Endothelial cell of hepatic sinusoid (primary cell): ENCODE data around the gene AP1S3.
"Not testable (repeated sequence)": the region's sequence is repeated elsewhere in the genome, so short reads cannot be mapped to it uniquely, and the experiment has no call there.

Experiments
- in situ Hi-C: cut with HindIII; loops from 2 replicates; pipeline ENCODE4 v1.10.0; 2017; ENCODE audit warnings: low sequenced_read_pairs

AP1S3 gene

GRCh38 chr2:223764796-223765195 lies 72.6 kb downstream of the AP1S3 start:
- in situ Hi-C loops, result no loop called here

DNA sequence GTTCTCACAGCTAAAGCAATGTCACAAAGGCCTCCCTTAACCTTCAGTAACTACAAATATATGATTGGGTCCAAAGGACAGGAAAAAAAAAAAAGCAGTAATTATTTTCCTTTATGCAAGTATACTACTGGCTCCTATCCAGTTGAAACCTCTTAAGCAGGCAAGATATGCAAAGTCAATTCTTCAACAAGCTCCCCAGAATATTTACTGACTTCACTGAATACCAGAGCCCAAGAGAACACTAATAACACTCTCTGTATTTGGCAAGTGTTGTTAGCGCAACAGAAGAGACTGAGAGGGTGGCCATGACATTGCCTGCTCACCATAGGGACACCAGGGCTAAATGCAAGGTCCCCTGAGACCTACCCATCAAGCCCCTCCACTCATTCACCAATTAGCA lies 74.5 kb downstream of the AP1S3 start:
- in situ Hi-C loops, result no loop called here

- in situ Hi-C loops, result not testable (repeated sequence)
Measured at GRCh38 chr2:223761746-223762145, 75.6 kb downstream of the AP1S3 start.

DNA sequence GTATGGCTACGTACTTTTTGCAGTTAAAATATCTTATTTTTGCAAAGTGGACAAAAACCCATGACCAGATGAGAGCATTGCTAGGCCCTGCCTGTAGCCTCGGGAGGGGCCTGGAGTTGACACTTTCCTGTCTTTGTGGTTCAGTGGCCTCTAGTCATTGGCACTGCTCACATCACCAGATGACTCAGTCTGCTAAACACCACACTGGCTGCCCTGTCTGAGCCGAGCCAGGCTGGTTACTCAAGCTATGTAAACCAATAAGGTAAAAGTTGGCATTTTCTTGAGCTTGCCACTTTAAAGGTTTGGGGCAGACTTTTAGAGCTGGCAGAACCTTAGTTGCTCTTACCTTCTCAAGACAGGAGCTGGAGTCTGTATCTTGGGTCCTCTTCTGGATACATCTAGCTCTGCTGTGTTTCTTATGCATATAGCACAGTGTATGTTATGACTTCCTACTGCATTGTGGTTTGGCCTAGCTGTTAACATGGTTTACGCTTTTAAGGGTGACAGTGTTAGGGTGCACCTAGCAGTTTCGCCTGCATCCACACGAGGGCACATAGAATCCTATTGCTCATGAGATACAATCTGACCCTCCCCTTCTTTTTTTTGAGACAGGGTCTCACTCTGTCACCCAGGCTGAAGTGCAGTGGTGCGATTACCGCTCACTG lies 76.4 kb downstream of the AP1S3 start:
- in situ Hi-C loops, result no loop called here

GRCh38 chr2:223759569-223760430 lies 77.6 kb downstream of the AP1S3 start:
- in situ Hi-C loops, result no loop called here

DNA sequence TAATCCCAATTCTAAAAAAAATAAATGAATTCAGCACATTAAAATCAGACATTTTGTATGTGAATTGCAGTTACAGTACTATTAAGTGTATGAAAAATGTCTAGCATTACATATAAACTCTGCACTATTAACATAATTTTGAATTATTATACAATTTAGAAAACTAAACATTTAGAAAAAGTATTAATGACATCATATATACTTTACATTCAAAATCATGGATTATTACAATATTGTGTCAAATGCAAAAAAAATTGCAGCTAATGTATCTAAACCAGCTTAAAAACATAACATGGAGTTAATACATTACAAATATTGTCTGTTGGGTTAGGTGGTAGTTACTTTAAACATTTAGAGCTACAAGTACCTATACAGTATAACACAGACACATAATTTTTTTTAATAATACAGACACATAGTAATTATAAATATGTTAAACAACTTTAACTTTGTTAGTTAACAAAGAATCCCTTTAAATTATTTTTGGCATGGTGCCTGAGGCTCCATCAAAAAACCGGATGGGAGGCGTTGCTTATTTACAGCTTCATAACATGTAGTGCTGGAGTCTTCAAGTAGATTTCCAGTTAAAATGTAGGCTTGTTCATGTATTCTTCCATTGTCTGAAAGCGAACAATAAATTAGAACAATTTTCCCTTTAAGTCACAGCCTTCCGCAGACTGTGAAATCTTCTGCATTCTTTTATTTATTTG lies 79.1 kb downstream of the AP1S3 start:
- in situ Hi-C loops, result no loop called here

DNA sequence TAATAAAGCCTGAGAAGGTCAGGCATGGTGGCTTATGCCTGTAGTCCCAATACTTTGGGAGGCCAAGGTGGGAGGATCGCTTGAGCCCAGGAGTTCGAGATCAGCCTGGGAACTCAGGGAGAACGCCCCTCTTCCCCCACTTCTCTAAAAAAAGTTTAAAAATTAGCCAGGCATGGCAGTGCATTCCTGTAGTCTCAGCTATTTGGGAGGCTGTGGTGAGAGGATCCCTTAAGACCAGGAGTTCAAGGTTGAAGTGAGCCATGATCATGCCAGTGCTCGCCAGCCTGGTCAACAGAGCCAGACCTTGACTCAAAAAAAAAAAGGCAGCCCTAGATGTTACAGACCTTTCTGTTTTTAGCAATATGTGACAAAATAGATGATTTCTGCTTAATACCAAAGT lies 83.4 kb downstream of the AP1S3 start:
- in situ Hi-C loops, result no loop called here

DNA sequence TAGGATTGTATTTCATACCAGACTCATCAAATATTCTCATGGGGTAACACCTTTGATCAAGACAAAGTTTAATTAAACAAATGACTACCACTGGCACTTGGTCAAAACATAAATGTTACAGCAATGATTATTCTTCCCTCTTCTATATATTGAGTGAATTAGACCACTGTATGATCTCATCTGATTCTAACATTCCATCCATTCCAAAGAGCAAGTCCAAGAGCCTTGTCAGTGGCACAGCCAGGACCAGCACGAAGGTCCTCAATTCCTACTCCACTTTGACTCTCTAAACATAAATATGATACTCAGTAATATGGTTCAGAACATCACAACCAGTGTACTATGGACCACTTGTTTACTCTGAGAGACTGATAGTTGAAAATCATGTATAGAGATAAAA lies 86.4 kb downstream of the AP1S3 start:
- in situ Hi-C loops, result no loop called here

GRCh38 chr2:223747392-223748042 lies 89.9 kb downstream of the AP1S3 start:
- in situ Hi-C loops, result no loop called here

DNA sequence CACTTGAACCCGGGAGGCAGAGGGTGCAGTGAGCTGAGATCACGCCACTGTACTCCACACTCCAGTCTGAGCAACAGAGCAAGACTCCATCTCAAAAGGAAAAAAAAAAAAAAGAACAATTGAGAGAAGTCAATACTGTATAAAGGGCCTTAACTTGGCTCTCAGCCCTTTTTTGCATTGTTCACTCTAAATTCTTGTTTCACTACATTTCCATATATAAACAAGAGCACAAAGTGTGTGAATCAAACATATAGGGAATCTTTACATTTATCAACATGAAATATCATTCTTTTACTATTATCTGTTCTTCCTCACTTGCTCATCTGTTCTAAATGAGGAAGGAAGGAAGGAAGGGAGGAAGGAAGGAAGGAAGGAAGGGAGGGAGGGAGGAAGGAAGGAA lies 90.8 kb downstream of the AP1S3 start:
- in situ Hi-C loops, result no loop called here

- in situ Hi-C loops, result loop anchor here (5.0 kb wide), 1 partner anchor 52 kb away; no protein-coding TSS in a partner anchor
Measured at GRCh38 chr2:223744580-223744979, 92.8 kb downstream of the AP1S3 start.

- in situ Hi-C loops, result loop anchor here (5.0 kb wide), 1 partner anchor 48 kb away; no protein-coding TSS in a partner anchor
Measured at GRCh38 chr2:223740679-223741078, 96.7 kb downstream of the AP1S3 start.

GRCh38 chr2:223737207-223737606 lies 100.2 kb downstream of the AP1S3 start:
- in situ Hi-C loops, result no loop called here

GRCh38 chr2:223736488-223736887 lies 100.9 kb downstream of the AP1S3 start:
- in situ Hi-C loops, result no loop called here

DNA sequence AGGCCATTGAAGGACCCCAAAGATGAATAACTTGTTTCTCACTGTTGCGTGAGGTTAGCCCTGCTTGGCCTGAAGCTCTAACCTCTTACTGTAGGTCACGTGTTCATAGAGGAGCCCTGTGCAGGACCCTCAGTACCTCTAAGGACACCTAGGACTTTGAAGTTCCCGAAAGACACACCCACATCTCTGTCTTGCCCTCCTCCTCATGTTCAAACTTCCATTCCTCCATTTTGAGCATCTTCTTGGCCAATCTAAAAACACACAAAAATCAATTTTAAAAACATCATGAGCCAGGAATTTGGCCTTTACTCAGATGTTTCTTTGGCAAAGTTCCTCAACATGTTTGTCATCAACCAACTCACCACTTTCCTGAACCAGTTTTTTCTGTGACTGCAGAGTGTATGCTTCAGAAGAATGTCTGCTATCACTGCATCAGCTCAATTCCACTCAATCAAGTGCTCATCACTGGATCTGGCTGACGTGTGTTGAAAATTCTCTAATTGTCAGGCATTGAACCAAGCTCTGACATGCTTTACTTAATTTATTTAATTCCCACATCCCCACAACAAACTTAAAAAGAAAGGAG lies 101.6 kb downstream of the AP1S3 start:
- in situ Hi-C loops, result no loop called here

- in situ Hi-C loops, result no loop called here
Measured at GRCh38 chr2:223735035-223735640, 102.2 kb downstream of the AP1S3 start.

GRCh38 chr2:223734346-223734745 lies 103.0 kb downstream of the AP1S3 start:
- in situ Hi-C loops, result no loop called here

- in situ Hi-C loops, result no loop called here
Measured at GRCh38 chr2:223732346-223732745, 105.0 kb downstream of the AP1S3 start.

DNA sequence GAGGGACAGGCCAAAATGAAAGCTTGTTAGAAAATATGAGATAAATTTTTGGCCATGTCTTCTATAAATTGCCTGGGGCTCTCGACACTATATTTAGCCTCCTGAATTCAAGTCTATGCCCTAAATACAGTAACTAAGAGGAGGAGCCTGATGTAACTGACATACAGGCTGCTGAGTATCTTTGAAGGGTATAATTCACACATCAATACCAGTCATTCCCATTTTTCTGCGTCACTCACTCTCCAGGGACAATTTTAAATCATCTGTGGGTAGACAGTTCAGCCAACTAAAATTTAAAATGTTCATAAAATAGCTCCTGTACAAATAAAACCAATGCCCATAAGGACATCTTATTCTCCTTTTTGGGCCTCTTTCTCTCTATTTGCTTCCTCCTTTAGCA lies 105.9 kb downstream of the AP1S3 start:
- in situ Hi-C loops, result no loop called here

GRCh38 chr2:223729781-223730180 lies 107.6 kb downstream of the AP1S3 start:
- in situ Hi-C loops, result no loop called here
